Neuronal stem cell (in vitro differentiated cells): ENCODE measurements around the gene RIC1. TPM values are rescaled to one million over a fixed set of nuclear protein-coding genes. Genes with fewer than 3 reads are reported as not detected.

Source experiments
- DNase-seq: peaks from one replicate; pipeline ENCODE4 v3.0.0-alpha.2; 2013; ENCODE audit warnings: low spot score
- H2AFZ ChIP-seq: one replicate; pipeline ENCODE4 v1.6.1; 2013; ENCODE audit warnings: mild to moderate bottlenecking, low read length, inconsistent platforms
- H2AK5ac ChIP-seq: 2 replicates; pipeline ENCODE4 v1.6.1; 2013; ENCODE audit warnings: low read depth, mild to moderate bottlenecking, inconsistent platforms, low read length, moderate library complexity, mixed read lengths
- H2BK120ac ChIP-seq: 2 replicates; pipeline ENCODE4 v1.6.1; 2013; ENCODE audit warnings: low read depth, mild to moderate bottlenecking, inconsistent platforms, low read length, moderate library complexity, mixed read lengths
- H2BK12ac ChIP-seq: one replicate; pipeline ENCODE4 v1.6.1; 2013; ENCODE audit warnings: low read length, inconsistent platforms
- H2BK15ac ChIP-seq: 2 replicates; pipeline ENCODE4 v1.6.1; 2013; ENCODE audit warnings: mild to moderate bottlenecking, low read length, inconsistent platforms, mixed read lengths
- H2BK5ac ChIP-seq: one replicate; pipeline ENCODE4 v1.6.1; 2013; ENCODE audit warnings: inconsistent platforms, mild to moderate bottlenecking, low read length, moderate library complexity
- H3K14ac ChIP-seq: one replicate; pipeline ENCODE4 v1.6.1; 2013; ENCODE audit warnings: low read length, inconsistent platforms
- H3K18ac ChIP-seq: 2 replicates; pipeline ENCODE4 v1.6.1; 2013; ENCODE audit warnings: low read length, inconsistent platforms
- H3K23ac ChIP-seq: 2 replicates; pipeline ENCODE4 v1.6.1; 2013; ENCODE audit warnings: low read depth, mild to moderate bottlenecking, mixed read lengths, low read length, inconsistent platforms; ENCODE audit not compliant: poor library complexity
- H3K27ac ChIP-seq: replicated peaks from 3 replicates; pipeline ENCODE4 v1.5.1; 2013; ENCODE audit warnings: low read length, inconsistent platforms
- H3K27me3 ChIP-seq, 3 experiments: 2 replicates each; pipeline ENCODE4 v1.6.1; 2013; ENCODE audit warnings: low read length in 3 of 3, mild to moderate bottlenecking in 2 of 3, inconsistent platforms in 1 of 3, low read depth in 1 of 3, mixed read lengths in 1 of 3, moderate library complexity in 1 of 3; ENCODE audit not compliant: control insufficient read depth in 3 of 3, insufficient read depth in 3 of 3
- H3K36me3 ChIP-seq, 2 donors: replicated peaks in 1 of 2; 2 replicates each; pipeline ENCODE4 v1.6.1; 2013; ENCODE audit warnings: low read length in 2 of 2; ENCODE audit not compliant: control insufficient read depth in 2 of 2, insufficient read depth in 2 of 2
- H3K4ac ChIP-seq: 2 replicates; pipeline ENCODE4 v1.6.1; 2013; ENCODE audit warnings: inconsistent platforms, mild to moderate bottlenecking, low read length, moderate library complexity
- H3K4me1 ChIP-seq, 2 donors: 1 replicate in 1 of 2; 2 replicates in 1 of 2; pipeline ENCODE4 v1.6.1; 2013; ENCODE audit warnings: low read length in 2 of 2, low read depth in 1 of 2; ENCODE audit not compliant: control insufficient read depth in 2 of 2, insufficient read depth in 1 of 2
- H3K4me2 ChIP-seq: one replicate; pipeline ENCODE4 v1.6.1; 2013; ENCODE audit warnings: mild to moderate bottlenecking, low read length, inconsistent platforms; ENCODE audit not compliant: insufficient read depth, poor library complexity, severe bottlenecking
- H3K4me3 ChIP-seq, 2 donors: 2 replicates each; pipeline ENCODE4 v1.5.1; 2013; ENCODE audit warnings: low read length in 2 of 2, mild to moderate bottlenecking in 2 of 2, inconsistent platforms in 1 of 2, moderate library complexity in 1 of 2
- H3K79me1 ChIP-seq: one replicate; pipeline ENCODE4 v1.6.1; 2013; ENCODE audit warnings: low read depth, mild to moderate bottlenecking, inconsistent platforms, low read length, moderate library complexity
- H3K9ac ChIP-seq: one replicate; pipeline ENCODE4 v1.6.1; 2013; ENCODE audit warnings: mild to moderate bottlenecking, low read depth, low read length, inconsistent platforms; ENCODE audit not compliant: poor library complexity
- H3K9me3 ChIP-seq, 2 donors: replicated peaks in 1 of 2; 2 replicates each; pipeline versions ENCODE3 to v1.6.1; 2013; ENCODE audit warnings: low read length in 2 of 2, mild to moderate bottlenecking in 2 of 2, inconsistent platforms in 1 of 2, low read depth in 1 of 2, mixed read lengths in 1 of 2, moderate library complexity in 1 of 2; ENCODE audit not compliant: control insufficient read depth in 2 of 2, insufficient read depth in 1 of 2
- H4K8ac ChIP-seq: one replicate; pipeline ENCODE4 v1.6.1; 2013; ENCODE audit warnings: low read depth, mild to moderate bottlenecking, inconsistent platforms, low read length, moderate library complexity
- H4K91ac ChIP-seq: one replicate; pipeline ENCODE4 v1.6.1; 2013; ENCODE audit warnings: low read length, low read depth, mild to moderate bottlenecking, inconsistent platforms; ENCODE audit not compliant: poor library complexity
- WGBS, 2 donors: extraction: QIAGEN DNeasy Blood & Tissue Kit; methylation state at CpG; one replicate each; pipeline ENCODE4 v1.1.7; 2013; ENCODE audit warnings: missing lambda C conversion rate in 2 of 2, mixed read lengths in 1 of 2; ENCODE audit not compliant: insufficient read length in 2 of 2, insufficient replicate concordance in 1 of 2; ENCODE audit errors: extremely low coverage in 2 of 2; 5-methylcytosine and 5-hydroxymethylcytosine counted together
- polyA plus RNA-seq, 2 experiments: library from polyadenylated mRNA; stranded (reverse); fragments of 200-250 nt; gene quantifications; one replicate each; pipeline ENCODE4 v1.2.3, GENCODE V29; 2013

The RIC1 gene, protein sequence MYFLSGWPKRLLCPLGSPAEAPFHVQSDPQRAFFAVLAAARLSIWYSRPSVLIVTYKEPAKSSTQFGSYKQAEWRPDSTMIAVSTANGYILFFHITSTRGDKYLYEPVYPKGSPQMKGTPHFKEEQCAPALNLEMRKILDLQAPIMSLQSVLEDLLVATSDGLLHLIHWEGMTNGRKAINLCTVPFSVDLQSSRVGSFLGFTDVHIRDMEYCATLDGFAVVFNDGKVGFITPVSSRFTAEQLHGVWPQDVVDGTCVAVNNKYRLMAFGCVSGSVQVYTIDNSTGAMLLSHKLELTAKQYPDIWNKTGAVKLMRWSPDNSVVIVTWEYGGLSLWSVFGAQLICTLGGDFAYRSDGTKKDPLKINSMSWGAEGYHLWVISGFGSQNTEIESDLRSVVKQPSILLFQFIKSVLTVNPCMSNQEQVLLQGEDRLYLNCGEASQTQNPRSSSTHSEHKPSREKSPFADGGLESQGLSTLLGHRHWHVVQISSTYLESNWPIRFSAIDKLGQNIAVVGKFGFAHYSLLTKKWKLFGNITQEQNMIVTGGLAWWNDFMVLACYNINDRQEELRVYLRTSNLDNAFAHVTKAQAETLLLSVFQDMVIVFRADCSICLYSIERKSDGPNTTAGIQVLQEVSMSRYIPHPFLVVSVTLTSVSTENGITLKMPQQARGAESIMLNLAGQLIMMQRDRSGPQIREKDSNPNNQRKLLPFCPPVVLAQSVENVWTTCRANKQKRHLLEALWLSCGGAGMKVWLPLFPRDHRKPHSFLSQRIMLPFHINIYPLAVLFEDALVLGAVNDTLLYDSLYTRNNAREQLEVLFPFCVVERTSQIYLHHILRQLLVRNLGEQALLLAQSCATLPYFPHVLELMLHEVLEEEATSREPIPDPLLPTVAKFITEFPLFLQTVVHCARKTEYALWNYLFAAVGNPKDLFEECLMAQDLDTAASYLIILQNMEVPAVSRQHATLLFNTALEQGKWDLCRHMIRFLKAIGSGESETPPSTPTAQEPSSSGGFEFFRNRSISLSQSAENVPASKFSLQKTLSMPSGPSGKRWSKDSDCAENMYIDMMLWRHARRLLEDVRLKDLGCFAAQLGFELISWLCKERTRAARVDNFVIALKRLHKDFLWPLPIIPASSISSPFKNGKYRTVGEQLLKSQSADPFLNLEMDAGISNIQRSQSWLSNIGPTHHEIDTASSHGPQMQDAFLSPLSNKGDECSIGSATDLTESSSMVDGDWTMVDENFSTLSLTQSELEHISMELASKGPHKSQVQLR (N-terminal part only)
- polyA plus RNA-seq (2013, experiment 1 of 2): 10.3 TPM
- 10.1 TPM for polyA plus RNA-seq (2013, experiment 2 of 2)

DNA sequence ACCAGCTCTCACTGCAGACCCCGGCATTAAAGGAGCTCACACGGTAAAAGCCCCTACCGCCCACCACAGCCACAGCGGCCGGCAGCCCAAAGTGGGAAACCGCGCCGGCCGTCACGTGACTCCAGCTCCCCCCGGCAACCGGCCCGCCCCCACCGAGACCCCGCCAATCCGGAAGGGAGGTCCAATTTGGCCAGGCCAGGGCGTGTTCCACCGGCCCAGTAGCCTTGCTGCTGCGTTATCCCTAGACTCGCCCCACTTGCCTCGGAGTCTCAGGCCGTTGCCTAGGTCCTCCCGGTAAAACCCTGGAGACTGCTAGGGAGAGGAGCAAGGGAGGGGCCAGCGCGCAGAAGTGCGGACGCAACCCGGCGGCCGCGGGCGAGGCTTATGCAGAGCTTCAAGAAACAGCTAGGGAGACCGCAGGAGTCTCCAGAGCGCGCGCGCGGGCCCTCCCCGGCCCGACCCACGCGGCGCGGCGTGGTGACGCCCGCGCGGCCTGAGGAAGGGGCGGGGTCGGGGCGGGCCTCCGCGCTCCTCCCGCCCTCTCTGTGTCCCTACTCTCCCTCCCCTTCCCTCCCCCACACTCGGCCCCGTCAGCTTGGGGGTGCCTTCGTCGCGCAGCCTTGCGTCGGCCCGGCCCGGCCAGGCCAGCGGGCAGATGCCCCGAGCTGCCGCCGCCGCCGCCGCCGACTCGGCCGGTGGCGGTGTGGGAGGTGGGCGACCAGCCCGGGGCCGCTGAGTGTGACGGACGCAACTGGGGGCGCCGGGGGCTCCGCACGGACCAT is at the start of gene RIC1:
TSS of gene RIC1 (plus strand) at position 578 of the 782 bp plus-strand sequence. CDS start at position 781, 203 bp downstream.
- peak within 1 kb of the TSS; percentile 87 for H2BK120ac ChIP-seq
- H2BK12ac ChIP-seq: peak within 1 kb of the TSS; percentile 58
- H3K27ac ChIP-seq: peak within 1 kb of the TSS; percentile 100
- peak within 1 kb of the TSS; percentile 99 for H3K18ac ChIP-seq
- peak within 1 kb of the TSS; percentile 46 for H2AK5ac ChIP-seq
- H4K91ac ChIP-seq: peak within 1 kb of the TSS; percentile 92
- no peaks in the 10 kb centered on the region for H3K9me3 ChIP-seq
- no peak within 1 kb of the TSS for H3K4ac ChIP-seq
- H3K14ac ChIP-seq: peak within 1 kb of the TSS; percentile 97
- no peak within 1 kb of the TSS for H4K8ac ChIP-seq
- H3K4me3 ChIP-seq: peak within 1 kb of the TSS; percentile 94 to 100
- H2BK15ac ChIP-seq: peak within 1 kb of the TSS; percentile 75
- peaks cover 3% of the 10 kb centered on the region for H3K79me1 ChIP-seq
- peak within 1 kb of the TSS; percentile 65 for H3K4me2 ChIP-seq
- no CpG with 5 or more reads among the region's 84 CpGs for WGBS, 2 donors
- peak within 1 kb of the TSS; percentile 97 for H3K9ac ChIP-seq
- peak within 1 kb of the TSS; percentile 94 for H2BK5ac ChIP-seq
- peak within 1 kb of the TSS; percentile 97 for H3K23ac ChIP-seq
- DNase-seq: peak; percentile 83
- H3K36me3 ChIP-seq: no peaks in the 10 kb centered on the region
- H2AFZ ChIP-seq: peak within 1 kb of the TSS; percentile 98
- H3K4me1 ChIP-seq: peaks cover 0 to 5% of the 10 kb centered on the region in 2 donors
- H3K27me3 ChIP-seq: no peaks in the 10 kb centered on the region

DNA sequence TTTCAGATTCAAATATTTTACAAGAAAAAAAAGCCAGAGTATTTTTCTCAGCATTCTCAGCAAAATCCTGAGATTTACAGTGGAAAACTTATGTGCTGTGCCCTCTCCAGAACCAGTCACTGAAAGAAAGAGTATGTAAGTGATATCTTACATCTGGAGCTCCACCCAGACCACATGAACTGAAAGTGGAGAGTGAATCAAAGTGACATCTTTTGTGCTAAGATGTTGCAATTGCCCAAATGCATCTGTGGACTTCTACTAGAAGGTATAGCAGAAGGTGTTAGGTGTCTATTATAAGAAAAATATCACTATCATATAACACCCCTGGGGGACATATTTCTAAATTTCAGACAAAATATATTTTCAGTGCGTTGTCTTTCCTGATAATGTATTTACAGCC is 49.0 kb upstream of the RIC1 start:
- no peak overlapping the region for H3K9ac ChIP-seq
- H2BK15ac ChIP-seq: no peak overlapping the region
- H3K23ac ChIP-seq: no peak overlapping the region
- H3K79me1 ChIP-seq: no peaks in the 10 kb centered on the region
- H2BK120ac ChIP-seq: no peak overlapping the region
- no peak overlapping the region for H3K4ac ChIP-seq
- H4K8ac ChIP-seq: no peak overlapping the region
- no peak overlapping the region for H3K4me3 ChIP-seq
- H3K4me2 ChIP-seq: no peak overlapping the region
- no peak overlapping the region for H2BK12ac ChIP-seq
- peaks cover 0 to 7% of the 10 kb centered on the region in 2 donors for H3K4me1 ChIP-seq
- no peak overlapping the region for H2AFZ ChIP-seq
- no peaks in the 10 kb centered on the region for H3K36me3 ChIP-seq
- no peak overlapping the region for H3K27ac ChIP-seq
- no peak overlapping the region for H4K91ac ChIP-seq
- H2AK5ac ChIP-seq: no peak overlapping the region
- no peaks in the 10 kb centered on the region for H3K27me3 ChIP-seq
- H3K18ac ChIP-seq: no peak overlapping the region
- no peak overlapping the region for H3K14ac ChIP-seq
- no peaks in the 10 kb centered on the region for H3K9me3 ChIP-seq
- no peak for DNase-seq
- WGBS, 2 donors: no CpG with 5 or more reads among the region's 1 CpG
- H2BK5ac ChIP-seq: no peak overlapping the region

DNA sequence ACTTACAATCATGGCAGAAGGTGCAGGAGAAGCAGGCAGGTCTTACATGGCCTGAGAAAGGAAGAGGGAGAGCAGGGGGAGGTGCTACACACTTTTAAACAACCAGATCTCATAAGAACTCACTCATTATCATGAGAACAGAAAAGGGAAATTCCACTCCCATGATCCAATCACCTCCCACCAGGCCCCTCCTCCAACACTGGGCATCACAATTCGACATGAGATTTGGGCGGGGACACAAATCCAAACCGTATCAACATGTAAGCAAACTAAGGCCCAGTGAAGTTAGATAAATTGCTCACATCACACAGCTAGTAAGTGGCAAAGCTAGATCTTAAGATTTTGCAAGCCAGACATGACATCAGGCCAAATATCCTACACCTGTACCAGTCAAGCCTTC is 48.3 kb upstream of the RIC1 start:
- Histone ChIP-seq H3K36me3 (no peaks in the 10 kb centered on the region), H3K4ac (no peak overlapping the region), H3K9me3 (no peaks in the 10 kb centered on the region), H3K4me3 (no peak overlapping the region), H4K8ac (no peak overlapping the region), H2BK12ac (no peak overlapping the region), H2BK5ac (no peak overlapping the region), H3K18ac (no peak overlapping the region), H3K4me2 (no peak overlapping the region), H3K79me1 (no peaks in the 10 kb centered on the region), H2BK120ac (no peak overlapping the region), H3K4me1 (peaks cover 0 to 7% of the 10 kb centered on the region in 2 donors), H4K91ac (no peak overlapping the region), H3K9ac (no peak overlapping the region), H2BK15ac (no peak overlapping the region), H3K23ac (no peak overlapping the region), H2AFZ (no peak overlapping the region), H3K27me3 (no peaks in the 10 kb centered on the region), H2AK5ac (no peak overlapping the region), H3K27ac (no peak overlapping the region), H3K14ac (no peak overlapping the region)
- DNase-seq: no peak
- no CpG with 5 or more reads among the region's 3 CpGs for WGBS, 2 donors
